Measurements from ENCODE around the gene ITPA. TPM values are rescaled to one million over a fixed set of nuclear protein-coding genes. Genes with fewer than 3 reads are reported as not detected.

The ITPA gene
- total RNA-seq, 4 donors from 2014 or later: 15.0 to 95.7 (median 39.6) TPM

DNA sequence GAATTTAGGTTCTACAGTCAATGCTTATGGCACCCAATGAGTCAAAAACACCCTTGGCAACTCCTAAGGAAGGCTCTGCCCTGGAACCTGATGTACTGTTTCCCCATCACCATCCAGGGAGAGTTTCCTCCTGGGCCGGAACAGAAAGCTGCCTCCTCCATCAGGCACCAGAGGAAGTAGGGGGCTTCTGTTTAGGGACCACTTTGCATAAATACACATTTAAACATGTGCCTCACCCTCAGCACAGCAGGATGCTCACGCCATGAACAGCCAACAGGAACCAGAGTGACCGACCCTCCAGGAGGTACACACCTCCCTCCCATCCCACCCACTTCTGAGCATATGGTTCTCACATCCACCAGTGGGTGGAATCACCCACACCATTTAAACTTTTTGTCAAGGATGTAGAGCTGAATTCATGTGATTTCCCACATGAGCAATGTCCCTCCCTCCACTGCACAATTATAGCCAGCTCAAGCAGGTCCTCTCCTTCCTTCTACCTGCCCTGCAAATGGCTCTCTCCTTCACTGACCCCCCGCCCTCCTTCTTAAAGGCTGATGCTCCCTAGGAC, 19.7 kb upstream of the ITPA start:
- in situ Hi-C loops (cut with MboI; ENCODE audit: low pct_ligation_motif_present in 1 of 4, low pct_unique_long_range_greater_than_20kb in 1 of 4, low sequenced_read_pairs in 3 of 4) (no loop called here), intact Hi-C loops (cut with DNase I; ENCODE audit: low total_unique reads) (no loop called here)
- 91 to 100% methylated on average over 2 to 4 of the region's 4 CpGs for WGBS, 2 donors (ENCODE audit: low coverage in 1 of 2)
- peaks cover 0 to 28% (median 10%) of the 10 kb centered on the region in 4 donors for H3K36me3 ChIP-seq
- no peak for TF ChIP-seq POLR2A (IDR thresholded peaks at IDR 0.05)
- TF ChIP-seq, protein P1, sequence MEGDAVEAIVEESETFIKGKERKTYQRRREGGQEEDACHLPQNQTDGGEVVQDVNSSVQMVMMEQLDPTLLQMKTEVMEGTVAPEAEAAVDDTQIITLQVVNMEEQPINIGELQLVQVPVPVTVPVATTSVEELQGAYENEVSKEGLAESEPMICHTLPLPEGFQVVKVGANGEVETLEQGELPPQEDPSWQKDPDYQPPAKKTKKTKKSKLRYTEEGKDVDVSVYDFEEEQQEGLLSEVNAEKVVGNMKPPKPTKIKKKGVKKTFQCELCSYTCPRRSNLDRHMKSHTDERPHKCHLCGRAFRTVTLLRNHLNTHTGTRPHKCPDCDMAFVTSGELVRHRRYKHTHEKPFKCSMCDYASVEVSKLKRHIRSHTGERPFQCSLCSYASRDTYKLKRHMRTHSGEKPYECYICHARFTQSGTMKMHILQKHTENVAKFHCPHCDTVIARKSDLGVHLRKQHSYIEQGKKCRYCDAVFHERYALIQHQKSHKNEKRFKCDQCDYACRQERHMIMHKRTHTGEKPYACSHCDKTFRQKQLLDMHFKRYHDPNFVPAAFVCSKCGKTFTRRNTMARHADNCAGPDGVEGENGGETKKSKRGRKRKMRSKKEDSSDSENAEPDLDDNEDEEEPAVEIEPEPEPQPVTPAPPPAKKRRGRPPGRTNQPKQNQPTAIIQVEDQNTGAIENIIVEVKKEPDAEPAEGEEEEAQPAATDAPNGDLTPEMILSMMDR (IDR thresholded peaks at IDR 0.05): no peak
- TF ChIP-seq POLR2AphosphoS5 (IDR thresholded peaks at IDR 0.05): no peak
- TF ChIP-seq EP300 (IDR thresholded peaks at IDR 0.05; ENCODE audit: low read depth): no peak
- H3K27me3 ChIP-seq: no peaks in the 10 kb centered on the region
- H3K4me1 ChIP-seq: no peaks in the 10 kb centered on the region
- no peak overlapping the region for H3K27ac ChIP-seq
- H3K4me3 ChIP-seq: no peak overlapping the region
- no peak for DNase-seq
- H3K9me3 ChIP-seq: no peaks in the 10 kb centered on the region

- intact Hi-C loops (cut with DNase I; ENCODE audit: low total_unique reads): no loop called here
- H3K4me3 ChIP-seq: no peak overlapping the region
- H3K9me3 ChIP-seq: no peaks in the 10 kb centered on the region
- peaks cover 0 to 34% (median 13%) of the 10 kb centered on the region in 4 donors for H3K36me3 ChIP-seq
- DNase-seq: no peak
- H3K4me1 ChIP-seq: no peaks in the 10 kb centered on the region
- no peak for TF ChIP-seq POLR2A (IDR thresholded peaks at IDR 0.05)
- no peak for TF ChIP-seq EP300 (IDR thresholded peaks at IDR 0.05; ENCODE audit: low read depth)
- TF ChIP-seq, protein P1 (IDR thresholded peaks at IDR 0.05): no peak
- TF ChIP-seq POLR2AphosphoS5 (IDR thresholded peaks at IDR 0.05): no peak
- no peak overlapping the region for H3K27ac ChIP-seq
- WGBS, 2 donors (ENCODE audit: low coverage in 1 of 2): 91% methylated on average over 14 of the region's 14 CpGs; no CpG with 5 or more reads in 1 of the 2 donors
- H3K27me3 ChIP-seq: no peaks in the 10 kb centered on the region
- in situ Hi-C loops (cut with MboI; ENCODE audit: low pct_ligation_motif_present in 1 of 4, low pct_unique_long_range_greater_than_20kb in 1 of 4, low sequenced_read_pairs in 3 of 4): no loop called here
Measured at GRCh38 chr20:3190681-3191111, 18.6 kb upstream of the ITPA start.

DNA sequence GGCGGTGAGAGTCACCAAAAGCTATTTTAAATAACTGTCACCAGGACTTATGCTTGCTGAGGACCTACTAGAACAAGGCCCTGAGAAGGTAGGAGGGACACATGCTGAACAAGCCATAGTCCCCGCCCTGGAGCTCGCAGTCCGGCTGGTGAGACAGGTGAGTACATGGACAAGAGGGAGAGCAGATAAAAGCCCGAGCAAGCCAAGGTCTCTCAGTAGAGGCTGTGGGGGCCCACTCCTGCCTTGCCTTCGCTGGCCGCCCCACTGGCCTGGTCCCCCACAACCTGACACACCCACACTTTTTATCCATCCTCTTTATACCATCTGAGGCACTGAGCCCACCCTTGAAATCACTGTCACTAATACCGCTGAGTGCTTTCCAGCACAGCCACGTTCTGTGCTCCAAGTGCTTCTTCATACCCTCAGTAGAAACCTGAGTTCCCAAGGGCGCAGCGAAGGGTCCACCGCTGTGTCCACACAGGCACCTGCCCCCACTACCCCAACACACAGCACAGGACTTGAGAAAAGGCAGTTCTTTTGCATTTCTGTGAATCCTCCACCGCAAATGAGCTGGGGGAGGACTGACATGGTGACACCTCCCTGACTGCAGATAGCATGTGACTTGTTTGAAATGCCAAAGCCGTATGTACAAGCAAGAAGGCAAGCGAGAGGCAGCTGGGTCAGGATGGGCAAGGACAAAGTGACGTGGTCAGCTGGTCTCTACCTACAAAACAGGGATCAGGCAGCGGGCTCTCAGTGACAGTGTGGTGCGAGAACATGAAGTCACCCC, 16.9 kb upstream of the ITPA start:
- 93 to 96% methylated on average over 9 to 18 of the region's 18 CpGs for WGBS, 2 donors (ENCODE audit: low coverage in 1 of 2)
- Histone ChIP-seq H3K27ac (no peak overlapping the region), H3K27me3 (no peaks in the 10 kb centered on the region), H3K4me1 (no peaks in the 10 kb centered on the region), H3K4me3 (no peak overlapping the region), H3K36me3 (peaks cover 0 to 43% (median 13%) of the 10 kb centered on the region in 4 donors), H3K9me3 (no peaks in the 10 kb centered on the region)
- TF ChIP-seq POLR2A (IDR thresholded peaks at IDR 0.05) (no peak), POLR2AphosphoS5 (IDR thresholded peaks at IDR 0.05) (no peak), EP300 (IDR thresholded peaks at IDR 0.05; ENCODE audit: low read depth) (no peak)
- TF ChIP-seq, protein P1 (IDR thresholded peaks at IDR 0.05): no peak
- intact Hi-C loops (cut with DNase I; ENCODE audit: low total_unique reads): no loop called here
- in situ Hi-C loops (cut with MboI; ENCODE audit: low pct_ligation_motif_present in 1 of 4, low pct_unique_long_range_greater_than_20kb in 1 of 4, low sequenced_read_pairs in 3 of 4): no loop called here
- DNase-seq: no peak

DNA sequence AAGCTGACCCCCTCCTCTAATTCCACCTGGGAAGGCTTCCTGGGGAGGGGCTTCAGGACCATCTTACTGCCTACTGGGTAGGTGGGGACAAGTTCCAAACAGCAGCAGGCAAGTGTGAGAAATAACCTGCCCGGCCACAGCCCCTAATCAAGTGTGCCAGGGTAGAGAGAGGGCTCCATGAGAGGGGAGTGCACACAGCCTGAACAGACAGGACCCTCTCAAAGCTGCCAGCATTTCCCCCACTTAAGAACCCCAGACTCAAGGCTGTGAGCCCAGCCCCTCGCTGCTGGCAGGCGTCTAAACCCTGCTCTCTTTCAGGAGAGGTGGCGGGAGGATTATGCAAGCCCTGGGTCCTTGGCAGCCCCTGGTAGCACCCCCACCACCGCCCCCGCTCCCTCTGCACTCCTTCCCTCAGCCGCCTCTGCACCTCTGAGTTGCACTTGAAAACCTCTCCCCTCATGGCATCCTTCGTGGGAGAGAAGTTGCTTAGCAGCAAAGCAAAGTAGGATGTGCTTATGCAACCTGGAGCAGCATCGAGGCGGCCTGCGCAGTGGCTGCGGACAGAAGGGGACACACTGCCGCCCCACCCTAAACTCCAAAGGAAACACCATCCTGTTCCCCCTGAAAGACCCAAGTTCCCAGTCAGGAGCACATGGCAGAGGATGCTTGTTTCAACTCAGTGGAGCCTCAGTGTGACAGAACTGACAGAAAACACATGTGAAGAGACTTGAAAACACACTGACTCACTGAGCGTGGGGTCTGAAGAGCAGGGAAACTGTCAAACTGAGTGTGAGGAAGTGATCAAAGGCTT, 15.3 kb upstream of the ITPA start:
- WGBS, 2 donors (ENCODE audit: low coverage in 1 of 2): 92 to 93% methylated on average over 2 to 14 of the region's 14 CpGs
- Histone ChIP-seq H3K27me3 (no peaks in the 10 kb centered on the region), H3K9me3 (no peaks in the 10 kb centered on the region), H3K4me3 (no peak overlapping the region), H3K4me1 (no peaks in the 10 kb centered on the region), H3K36me3 (peaks cover 0 to 48% (median 16%) of the 10 kb centered on the region in 4 donors), H3K27ac (no peak overlapping the region)
- DNase-seq: no peak
- in situ Hi-C loops (cut with MboI; ENCODE audit: low pct_ligation_motif_present in 1 of 4, low pct_unique_long_range_greater_than_20kb in 1 of 4, low sequenced_read_pairs in 3 of 4): no loop called here
- TF ChIP-seq EP300 (IDR thresholded peaks at IDR 0.05; ENCODE audit: low read depth): no peak
- no peak for TF ChIP-seq POLR2AphosphoS5 (IDR thresholded peaks at IDR 0.05)
- TF ChIP-seq, protein P1 (IDR thresholded peaks at IDR 0.05): no peak
- no peak for TF ChIP-seq POLR2A (IDR thresholded peaks at IDR 0.05)
- intact Hi-C loops (cut with DNase I; ENCODE audit: low total_unique reads): no loop called here
